Peyer's patch (tissue), 4 donors: ENCODE data around the gene TLK1. TPM values are rescaled to one million over a fixed set of nuclear protein-coding genes. Genes with fewer than 3 reads are reported as not detected.
"Not testable (repeated sequence)": the region's sequence is repeated elsewhere in the genome, so short reads cannot be mapped to it uniquely, and the experiment has no call there.

Experiments used
- DNase-seq, 3 donors: peaks; one replicate each; pipeline ENCODE4 v3.0.0-alpha.2; 2017 to 2019
- H3K27ac ChIP-seq, 4 donors: fragments of 200-600 bp; sonication (generic); one replicate each; pipeline ENCODE4 v1.5.1; 2016 to 2019
- H3K27me3 ChIP-seq, 2 donors: fragments of 200-600 bp; sonication (generic); one replicate each; pipeline ENCODE4 v1.5.1; 2019
- H3K36me3 ChIP-seq, 3 donors: fragments of 200-600 bp; sonication (generic); one replicate each; pipeline ENCODE4 v1.5.1; 2016 to 2019
- H3K4me1 ChIP-seq, 4 donors: fragments of 200-600 bp; sonication (generic); one replicate each; pipeline ENCODE4 v1.5.1; 2016 to 2019
- H3K4me3 ChIP-seq, 4 donors: fragments of 200-600 bp; sonication (generic); 1 replicate in 3 of 4; 2 replicates in 1 of 4; pipeline ENCODE4 v1.5.1; 2016 to 2019; ENCODE audit warnings: mild to moderate bottlenecking in 1 of 4
- H3K9me3 ChIP-seq, 4 donors: fragments of 200-600 bp; sonication (generic); one replicate each; pipeline ENCODE4 v1.5.1; 2016 to 2019; ENCODE audit warnings: mild to moderate bottlenecking in 1 of 4
- POLR2A ChIP-seq, 2 donors: fragments of 450-650 bp; IDR thresholded peaks; one replicate each; pipeline ENCODE4 v1.5.1; 2017; ENCODE audit warnings: antibody characterized with exemption in 2 of 2, mild to moderate bottlenecking in 2 of 2, moderate library complexity in 2 of 2
- total RNA-seq, 4 donors: library from RNA; depleted of rRNA; stranded (reverse); fragments of >200 nt; gene quantifications; one replicate each; pipeline ENCODE4 v1.1.0, GENCODE V29; 2016
- TF ChIP-seq, protein P1 (sequence below), 6 experiments: fragments of 450-650 bp in 4 of 6; fragments of 200-600 bp in 2 of 6; sonication (generic) in 1 of 6; IDR thresholded peaks; one replicate each; pipeline ENCODE4 v1.5.1; 2017 to 2019; ENCODE audit warnings: antibody characterized with exemption in 6 of 6, mild to moderate bottlenecking in 3 of 6, moderate library complexity in 1 of 6

Gene TLK1
- total RNA-seq, 4 donors from 2014 or later, result 26.4 to 99.0 (median 45.0) TPM

DNA sequence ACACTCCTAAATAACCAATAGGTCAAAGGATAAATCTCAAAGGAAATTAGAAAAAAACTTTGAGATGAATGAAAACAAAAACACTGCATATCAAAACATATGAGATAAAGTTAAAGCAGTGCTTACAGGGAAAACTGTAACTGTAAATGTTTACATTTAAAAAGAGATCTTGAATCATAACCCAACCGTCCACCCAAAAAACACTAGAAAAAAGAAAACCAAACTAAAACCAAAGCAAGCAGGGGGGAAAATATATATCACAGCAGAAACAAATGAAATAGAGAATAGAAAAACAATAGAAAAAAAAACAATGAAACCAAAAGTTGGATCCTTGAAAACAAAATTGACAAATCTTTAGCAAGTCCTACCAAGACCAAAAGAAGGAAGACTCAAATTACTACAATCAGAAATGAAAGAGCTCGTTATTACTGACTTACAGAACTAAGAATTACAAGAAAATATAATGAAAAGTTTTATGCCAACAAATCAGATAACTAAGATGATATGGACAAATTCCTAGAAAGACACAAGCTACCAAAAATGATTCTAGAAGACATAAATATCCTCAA, 65.6 kb downstream of the TLK1 start:
- Histone ChIP-seq H3K27me3 (no peaks in the 10 kb centered on the region), H3K27ac (no peak overlapping the region), H3K4me1 (no peaks in the 10 kb centered on the region), H3K4me3 (no peak overlapping the region), H3K9me3 (peaks cover 0 to 6% (median 0%) of the 10 kb centered on the region in 4 donors), H3K36me3 (no peaks in the 10 kb centered on the region)
- TF ChIP-seq POLR2A (IDR thresholded peaks at IDR 0.05), result no peak
- TF ChIP-seq, protein P1, sequence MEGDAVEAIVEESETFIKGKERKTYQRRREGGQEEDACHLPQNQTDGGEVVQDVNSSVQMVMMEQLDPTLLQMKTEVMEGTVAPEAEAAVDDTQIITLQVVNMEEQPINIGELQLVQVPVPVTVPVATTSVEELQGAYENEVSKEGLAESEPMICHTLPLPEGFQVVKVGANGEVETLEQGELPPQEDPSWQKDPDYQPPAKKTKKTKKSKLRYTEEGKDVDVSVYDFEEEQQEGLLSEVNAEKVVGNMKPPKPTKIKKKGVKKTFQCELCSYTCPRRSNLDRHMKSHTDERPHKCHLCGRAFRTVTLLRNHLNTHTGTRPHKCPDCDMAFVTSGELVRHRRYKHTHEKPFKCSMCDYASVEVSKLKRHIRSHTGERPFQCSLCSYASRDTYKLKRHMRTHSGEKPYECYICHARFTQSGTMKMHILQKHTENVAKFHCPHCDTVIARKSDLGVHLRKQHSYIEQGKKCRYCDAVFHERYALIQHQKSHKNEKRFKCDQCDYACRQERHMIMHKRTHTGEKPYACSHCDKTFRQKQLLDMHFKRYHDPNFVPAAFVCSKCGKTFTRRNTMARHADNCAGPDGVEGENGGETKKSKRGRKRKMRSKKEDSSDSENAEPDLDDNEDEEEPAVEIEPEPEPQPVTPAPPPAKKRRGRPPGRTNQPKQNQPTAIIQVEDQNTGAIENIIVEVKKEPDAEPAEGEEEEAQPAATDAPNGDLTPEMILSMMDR (IDR thresholded peaks at IDR 0.05), result no peak
- no peak for DNase-seq

DNA sequence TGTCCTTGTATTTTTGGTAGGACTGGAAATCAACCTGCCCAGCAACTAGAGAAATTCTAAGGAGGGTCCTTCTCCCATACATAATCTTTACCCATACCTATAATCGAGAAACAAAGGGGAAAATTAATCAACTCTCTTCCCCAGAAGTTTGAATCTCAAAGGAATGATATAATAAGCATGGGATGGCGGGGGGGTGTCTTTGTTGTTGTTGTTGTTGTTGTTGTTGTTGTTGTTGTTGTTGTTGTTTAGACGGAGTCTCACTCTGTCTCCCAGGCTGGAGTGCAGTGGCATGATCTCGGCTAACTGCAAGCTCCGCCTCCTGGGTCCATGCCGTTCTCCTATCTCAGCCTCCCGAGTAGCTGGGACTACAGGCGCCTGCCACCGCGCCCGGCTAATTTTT, 69.2 kb downstream of the TLK1 start:
- not testable (repeated sequence) for DNase-seq, H3K9me3 ChIP-seq, H3K27me3 ChIP-seq, H3K27ac ChIP-seq, H3K36me3 ChIP-seq, H3K4me1 ChIP-seq, H3K4me3 ChIP-seq

DNA sequence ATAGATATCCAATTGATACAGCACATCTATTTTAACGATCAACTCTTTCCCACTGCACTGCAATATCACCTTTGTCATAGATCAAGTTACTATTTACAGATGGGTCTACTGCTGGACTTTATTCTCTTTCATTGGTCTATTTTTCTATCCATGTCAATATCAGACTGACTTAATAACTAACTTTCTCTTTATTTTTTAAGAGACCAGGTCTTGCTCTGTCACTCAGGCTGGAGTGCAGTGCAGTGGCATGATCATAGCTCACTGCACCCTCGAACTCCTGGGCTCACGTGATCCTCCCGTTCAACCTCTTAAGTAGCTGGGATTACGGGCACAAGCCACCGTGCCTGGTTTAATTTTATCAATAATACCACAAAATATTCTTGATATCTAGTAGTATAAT, 71.2 kb downstream of the TLK1 start:
- TF ChIP-seq, protein P1 (IDR thresholded peaks at IDR 0.05), result no peak
- TF ChIP-seq POLR2A (IDR thresholded peaks at IDR 0.05), result no peak
- H3K36me3 ChIP-seq, result no peaks in the 10 kb centered on the region
- no peak overlapping the region for H3K4me3 ChIP-seq
- no peak for DNase-seq
- no peak overlapping the region for H3K27ac ChIP-seq
- no peaks in the 10 kb centered on the region for H3K27me3 ChIP-seq
- H3K9me3 ChIP-seq, result no peaks in the 10 kb centered on the region
- H3K4me1 ChIP-seq, result no peaks in the 10 kb centered on the region

DNA sequence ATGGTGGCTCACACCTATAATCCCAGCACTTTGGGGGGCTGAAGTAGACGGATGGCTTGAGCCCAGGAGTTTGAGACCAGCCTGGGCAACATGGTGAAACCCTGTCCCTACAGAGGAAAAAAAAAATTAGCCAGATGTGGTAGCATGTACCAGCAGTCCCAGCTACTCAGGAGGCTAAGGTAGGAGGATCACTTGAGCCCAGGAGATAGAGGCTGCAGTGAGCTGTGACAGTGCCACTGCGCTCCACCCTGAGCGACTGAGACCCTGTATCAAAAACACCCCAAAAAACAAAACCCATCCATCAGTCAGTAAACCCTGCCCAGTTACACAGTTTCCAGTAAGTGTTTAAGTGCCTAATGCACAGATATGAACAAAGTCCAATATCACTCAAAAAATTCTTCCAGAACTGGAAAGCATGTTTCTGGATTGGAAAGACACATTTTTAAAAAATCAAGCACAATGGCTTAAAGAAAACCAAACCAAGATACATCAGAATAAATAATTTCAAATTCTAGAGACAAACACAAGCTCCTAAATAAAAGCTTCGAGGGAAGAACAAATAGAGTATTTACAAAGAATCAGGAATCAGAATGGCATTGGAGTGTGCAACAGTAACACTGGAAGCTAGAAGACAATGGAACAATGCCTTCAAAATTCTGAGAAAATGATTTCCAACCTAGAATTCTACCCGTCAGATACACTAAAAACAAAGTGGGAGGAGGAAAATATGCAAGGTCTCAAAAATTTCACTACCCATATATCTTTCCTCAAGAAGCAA, 72.4 kb downstream of the TLK1 start:
- DNase-seq, result no peak
- H3K27ac ChIP-seq, result no peak overlapping the region
- H3K9me3 ChIP-seq, result no peaks in the 10 kb centered on the region
- H3K27me3 ChIP-seq, result no peaks in the 10 kb centered on the region
- H3K4me3 ChIP-seq, result no peak overlapping the region
- H3K36me3 ChIP-seq, result no peaks in the 10 kb centered on the region
- H3K4me1 ChIP-seq, result no peaks in the 10 kb centered on the region
- TF ChIP-seq, protein P1 (IDR thresholded peaks at IDR 0.05), result no peak
- no peak for TF ChIP-seq POLR2A (IDR thresholded peaks at IDR 0.05)

DNA sequence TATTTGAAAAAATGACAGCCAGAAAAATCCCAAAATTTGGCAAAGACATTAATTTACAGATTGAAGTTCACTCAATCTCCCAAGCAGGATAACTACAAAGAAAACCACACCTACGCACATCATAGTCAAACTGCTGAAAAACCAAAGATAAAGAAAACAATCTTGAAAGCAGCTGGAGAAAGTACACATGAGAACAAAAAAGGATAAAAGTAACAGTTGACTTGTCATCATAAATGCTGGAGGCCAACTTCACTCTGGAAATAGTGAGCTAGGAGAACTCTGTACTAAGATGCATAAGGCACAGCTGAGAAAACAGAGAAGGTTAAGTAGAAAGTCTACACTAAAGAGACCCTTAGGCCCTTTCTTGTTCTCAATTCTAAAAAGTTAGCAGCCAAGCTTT, 73.1 kb downstream of the TLK1 start:
- TF ChIP-seq POLR2A (IDR thresholded peaks at IDR 0.05), result no peak
- TF ChIP-seq, protein P1 (IDR thresholded peaks at IDR 0.05), result no peak

More for the DNA sequence above, 73.1 kb downstream of the TLK1 start:
- Histone ChIP-seq H3K9me3 (no peaks in the 10 kb centered on the region), H3K4me1 (no peaks in the 10 kb centered on the region), H3K27ac (no peak overlapping the region), H3K27me3 (no peaks in the 10 kb centered on the region), H3K4me3 (no peak overlapping the region), H3K36me3 (no peaks in the 10 kb centered on the region)
- DNase-seq, result no peak
